Endothelial cell of umbilical vein (primary cell): ENCODE results near the gene C1QTNF8. TPM values are rescaled to one million over a fixed set of nuclear protein-coding genes. Genes with fewer than 3 reads are reported as not detected.

Experiments
- BruUV-seq: library from RNA; stranded (reverse); fragments of 400-500 nt; replicated peaks from 2 replicates; lab custom pipeline; 2021; lab: Mats Ljungman, UMichigan
- CTCF ChIA-PET: fragments of 300-600, 350-600 bp; sonication (Branson Sonifier 250); formaldehyde crosslinking; loops from one replicate; lab custom pipeline; 2021; ENCODE audit warnings: antibody characterized with exemption, inconsistent platforms; lab: Charles Lee
- POLR2A ChIA-PET: fragments of 300-600, 350-600 bp; sonication (Branson Sonifier 250); formaldehyde crosslinking; loops from one replicate; lab custom pipeline; 2021; ENCODE audit warnings: antibody characterized with exemption, inconsistent platforms; lab: Charles Lee
- DNase-seq: peaks from one replicate; pipeline ENCODE4 v3.0.0-alpha.2; 2011; ENCODE audit warnings: low read depth, low spot score
- FAIRE-seq: peaks from 2 replicates; lab custom pipeline; 2011; peaks lifted over from hg19 to GRCh38; lab: Jason Lieb, UNC
- H2AFZ ChIP-seq: 2 replicates; pipeline ENCODE4 v1.6.0; 2012; ENCODE audit warnings: low read depth, low read length, control low read depth, inconsistent platforms
- H3K27ac ChIP-seq: 2 replicates; pipeline ENCODE4 v1.5.1; 2011; ENCODE audit warnings: low read depth, mild to moderate bottlenecking, control low read depth, low read length, moderate library complexity; ENCODE audit not compliant: insufficient read depth
- H3K27me3 ChIP-seq, 2 experiments: 2 replicates each; pipeline versions ENCODE4 v1.6.0 to v1.6.1; 2011; ENCODE audit warnings: low read length in 2 of 2, mixed read lengths in 1 of 2; ENCODE audit not compliant: control insufficient read depth in 2 of 2, insufficient read depth in 2 of 2
- H3K36me3 ChIP-seq, 2 experiments: 2 replicates in 1 of 2; 3 replicates in 1 of 2; pipeline ENCODE4 v1.5.1; 2011; ENCODE audit warnings: low read length in 2 of 2, mild to moderate bottlenecking in 1 of 2, moderate library complexity in 1 of 2; ENCODE audit not compliant: control insufficient read depth in 2 of 2, insufficient read depth in 2 of 2; ENCODE audit errors: extremely low read depth in 1 of 2
- H3K4me1 ChIP-seq: 3 replicates; pipeline ENCODE4 v1.5.1; 2011; ENCODE audit warnings: mild to moderate bottlenecking, low read length; ENCODE audit not compliant: control insufficient read depth, insufficient read depth; ENCODE audit errors: extremely low read depth
- H3K4me2 ChIP-seq: 2 replicates; pipeline ENCODE4 v1.6.1; 2011; ENCODE audit warnings: low read length, control low read depth, mixed read lengths; ENCODE audit not compliant: insufficient read depth
- H3K4me3 ChIP-seq, 3 experiments: fragments of 200-600 bp in 1 of 3; sonication (generic), shearing (Covaris generic) in 1 of 3; replicated peaks in 1 of 3; 2 replicates each; pipeline ENCODE4 v1.5.1; 2011 to 2016; ENCODE audit warnings: control low read depth in 3 of 3, low read length in 3 of 3, mild to moderate bottlenecking in 2 of 3, inconsistent platforms in 1 of 3, low read depth in 1 of 3, moderate library complexity in 1 of 3; ENCODE audit not compliant: insufficient read depth in 1 of 3
- H3K79me2 ChIP-seq: 2 replicates; pipeline ENCODE4 v1.6.0; 2012; ENCODE audit warnings: low read length, inconsistent platforms; ENCODE audit not compliant: control insufficient read depth, insufficient read depth
- H3K9ac ChIP-seq: replicated peaks from 2 replicates; pipeline ENCODE3; 2011; ENCODE audit warnings: low read length, control low read depth; ENCODE audit not compliant: insufficient read depth; ENCODE audit errors: extremely low read depth
- H3K9me1 ChIP-seq: replicated peaks from 3 replicates; pipeline ENCODE4 v1.6.0; 2011; ENCODE audit warnings: mild to moderate bottlenecking, low read length; ENCODE audit not compliant: control insufficient read depth, insufficient read depth; ENCODE audit errors: extremely low read depth
- H3K9me3 ChIP-seq: replicated peaks from 2 replicates; pipeline ENCODE4 v1.5.1; 2012; ENCODE audit warnings: low read length, inconsistent platforms; ENCODE audit not compliant: control insufficient read depth, insufficient read depth
- H4K20me1 ChIP-seq: replicated peaks from 2 replicates; pipeline ENCODE3; 2011; ENCODE audit warnings: mild to moderate bottlenecking, low read length; ENCODE audit not compliant: control insufficient read depth, insufficient read depth; ENCODE audit errors: extremely low read depth
- CTCF ChIP-seq, 2 donors: IDR thresholded peaks; 1 replicate in 1 of 2; 2 replicates in 1 of 2; pipeline ENCODE4 v1.5.1; 2011; ENCODE audit warnings: low read length in 2 of 2, mild to moderate bottlenecking in 2 of 2, moderate library complexity in 2 of 2, control low read depth in 1 of 2, inconsistent platforms in 1 of 2, low read depth in 1 of 2; ENCODE audit not compliant: insufficient read depth in 1 of 2; ENCODE audit errors: extremely low read depth in 1 of 2
- EZH2 ChIP-seq: IDR thresholded peaks from 2 replicates; pipeline ENCODE4 v1.6.1; 2012; ENCODE audit warnings: borderline replicate concordance, low read depth, mild to moderate bottlenecking, moderate library complexity, low read length, inconsistent platforms; ENCODE audit not compliant: severe bottlenecking
- FOS ChIP-seq: IDR thresholded peaks from 2 replicates; pipeline ENCODE4 v1.6.1; 2011; ENCODE audit warnings: mild to moderate bottlenecking, low read length, moderate library complexity, borderline replicate concordance; ENCODE audit not compliant: insufficient read depth
- MYC ChIP-seq: IDR thresholded peaks from one replicate; pipeline ENCODE4 v1.6.1; 2011; ENCODE audit warnings: mild to moderate bottlenecking, low read depth, low read length
- dilution Hi-C: fragments of 300-500 bp; cut with MboI; formaldehyde crosslinking; loops from one replicate; pipeline ENCODE4 v1.15.0; 2019; ENCODE audit warnings: low sequenced_read_pairs; ENCODE audit not compliant: extremely low pct_ligation_motif_present
- intact Hi-C: fragments of 100-400 bp; cut with micrococcal nuclease; formaldehyde crosslinking; loops from one replicate; pipeline ENCODE4 v1.10.0; 2022
- polyA plus RNA-seq, 4 experiments: library from polyadenylated mRNA; depleted of rRNA in 3 of 4; stranded (reverse) in 3 of 4; unstranded in 1 of 4; fragments of >200 nt; gene quantifications; 2 replicates each; pipeline versions ENCODE4 v1.2.1 to v1.2.3, GENCODE V29; 2011 to 2012; ENCODE audit warnings: missing spikeins in 1 of 4
- total RNA-seq: library from RNA; stranded (reverse); gene quantifications from 2 replicates; pipeline ENCODE4 v1.2.3, GENCODE V29; 2021

The C1QTNF8 gene
- total and polyA plus RNA-seq, 2 donors (not counting 3 experiments of a cell fraction or from before 2014, with no cell fraction given), result not detected

- Histone ChIP-seq H3K9me3 (no peaks in the 10 kb centered on the region), H3K9ac (no peak overlapping the region), H3K9me1 (no peaks in the 10 kb centered on the region), H3K79me2 (no peaks in the 10 kb centered on the region), H3K27ac (no peak overlapping the region), H4K20me1 (no peaks in the 10 kb centered on the region), H3K4me2 (no peak overlapping the region), H3K4me3 (no peak overlapping the region), H2AFZ (no peak overlapping the region), H3K27me3 (peaks cover 10 to 16% of the 10 kb centered on the region in 2 experiments), H3K4me1 (no peaks in the 10 kb centered on the region), H3K36me3 (no peaks in the 10 kb centered on the region)
- ChIA-PET POLR2A (no interaction called here), CTCF (interaction anchor here (1.5 to 5.8 kb wide), 2 partner anchors 14 to 32 kb away, joined by 7 to 57 read pairs; no protein-coding TSS in a partner anchor)
- TF ChIP-seq EZH2 (peak; percentile 70), CTCF (IDR thresholded peaks at IDR 0.05; ENCODE audit: extremely low read depth in 1 of 2, insufficient read depth in 1 of 2, low read depth in 1 of 2, low read length in 2 of 2) (no peak), FOS (no peak), MYC (no peak)
- no TSS peak for BruUV-seq
- dilution Hi-C loops, result no loop called here
- DNase-seq (no peak), FAIRE-seq (no peak)
- intact Hi-C loops, result no loop called here
Measured at GRCh38 chr16:1071561-1072225, 24.4 kb downstream of the C1QTNF8 start.
